ENCODE results near the gene FUT9. TPM values are rescaled to one million over a fixed set of nuclear protein-coding genes. Genes with fewer than 3 reads are reported as not detected.

The FUT9 gene
- total and polyA plus RNA-seq, 2 experiments from 2014 or later = 2.1 to 6.8 TPM

GRCh38 chr6:96074006-96074405 is 58.2 kb downstream of the FUT9 start (continued):
- no peak for TF ChIP-seq STAT1 (IDR thresholded peaks at IDR 0.05; ENCODE audit: unreplicated experiment)
- no peak for TF ChIP-seq ZNF331 (CRISPR knock-in tag; IDR thresholded peaks at IDR 0.05; ENCODE audit: low read depth)
- no peak for TF ChIP-seq REST (IDR thresholded peaks at IDR 0.05; ENCODE audit: unreplicated experiment)
- no peak for TF ChIP-seq CREB1 (CRISPR knock-in tag; IDR thresholded peaks at IDR 0.05; ENCODE audit: low read depth)
- no peak for TF ChIP-seq NANOG (IDR thresholded peaks at IDR 0.05; ENCODE audit: borderline replicate concordance)
- TF ChIP-seq ZNF114 (CRISPR knock-in tag; IDR thresholded peaks at IDR 0.05) = no peak
- TF ChIP-seq POLR2AphosphoS5 (IDR thresholded peaks at IDR 0.05; ENCODE audit: low read depth) = no peak

GRCh38 chr6:96075826-96076225 is 60.1 kb downstream of the FUT9 start:
- H3K4me1 ChIP-seq (ENCODE audit: insufficient read depth) = no peaks in the 10 kb centered on the region
- ATAC-seq (no peak), DNase-seq (ENCODE audit: low spot score) (no peak)
- Mint-ChIP-seq H3K4me1 (peaks cover 9% of the 10 kb centered on the region), H3K27ac (no peak overlapping the region), H3K27me3 (ENCODE audit: insufficient read depth, low read depth, poor library complexity) (no peaks in the 10 kb centered on the region), H3K36me3 (ENCODE audit: low read depth) (no peaks in the 10 kb centered on the region), H3K4me3 (no peak overlapping the region), H3K9me3 (no peaks in the 10 kb centered on the region)
- H2AFZ ChIP-seq = no peak overlapping the region
- no peaks in the 10 kb centered on the region for H3F3A ChIP-seq (replicated peaks; ENCODE audit: low read depth)
- no peak overlapping the region for H3K27ac ChIP-seq (ENCODE audit: low read depth)
- no peaks in the 10 kb centered on the region for H3K9me2 ChIP-seq (ENCODE audit: insufficient read depth)
- H3K4me2 ChIP-seq = no peak overlapping the region
- H4K20me1 ChIP-seq (replicated peaks; ENCODE audit: insufficient read depth) = no peaks in the 10 kb centered on the region
- H3K36me3 ChIP-seq (ENCODE audit: insufficient read depth) = no peaks in the 10 kb centered on the region
- H3K79me2 ChIP-seq (replicated peaks; ENCODE audit: insufficient read depth) = no peaks in the 10 kb centered on the region
- H3K4me3 ChIP-seq = no peak overlapping the region
- H3K27me3 ChIP-seq (ENCODE audit: insufficient read depth) = no peaks in the 10 kb centered on the region
- no peak for TF ChIP-seq CTCF (conservative IDR thresholded peaks at IDR 0.05; ENCODE audit: low read depth in 2 of 2)
- TF ChIP-seq ZNF114 (CRISPR knock-in tag; IDR thresholded peaks at IDR 0.05) = no peak
- no peak for TF ChIP-seq NANOG (IDR thresholded peaks at IDR 0.05; ENCODE audit: borderline replicate concordance)
- TF ChIP-seq ZNF331 (CRISPR knock-in tag; IDR thresholded peaks at IDR 0.05; ENCODE audit: low read depth) = no peak
- TF ChIP-seq REST (IDR thresholded peaks at IDR 0.05; ENCODE audit: unreplicated experiment) = no peak
- TF ChIP-seq EZH2phosphoT487 (IDR thresholded peaks at IDR 0.05; ENCODE audit: unreplicated experiment) = no peak
- no peak for TF ChIP-seq CREB1 (CRISPR knock-in tag; IDR thresholded peaks at IDR 0.05; ENCODE audit: low read depth)
- TF ChIP-seq ETS1 (IDR thresholded peaks at IDR 0.05) = no peak
- no peak for TF ChIP-seq POLR2AphosphoS5 (IDR thresholded peaks at IDR 0.05; ENCODE audit: low read depth)

Measured in GM23338 (cell line).